Suppressor macrophage treated with lipopolysaccharide for 4 hours (primary cell): ENCODE measurements around the gene RPL28.
"Not testable (repeated sequence)": the region's sequence is repeated elsewhere in the genome, so short reads cannot be mapped to it uniquely, and the experiment has no call there.

Experiments used
- DNase-seq: peaks from one replicate; pipeline ENCODE4 v3.0.0-alpha.2; 2020

The RPL28 gene

DNA sequence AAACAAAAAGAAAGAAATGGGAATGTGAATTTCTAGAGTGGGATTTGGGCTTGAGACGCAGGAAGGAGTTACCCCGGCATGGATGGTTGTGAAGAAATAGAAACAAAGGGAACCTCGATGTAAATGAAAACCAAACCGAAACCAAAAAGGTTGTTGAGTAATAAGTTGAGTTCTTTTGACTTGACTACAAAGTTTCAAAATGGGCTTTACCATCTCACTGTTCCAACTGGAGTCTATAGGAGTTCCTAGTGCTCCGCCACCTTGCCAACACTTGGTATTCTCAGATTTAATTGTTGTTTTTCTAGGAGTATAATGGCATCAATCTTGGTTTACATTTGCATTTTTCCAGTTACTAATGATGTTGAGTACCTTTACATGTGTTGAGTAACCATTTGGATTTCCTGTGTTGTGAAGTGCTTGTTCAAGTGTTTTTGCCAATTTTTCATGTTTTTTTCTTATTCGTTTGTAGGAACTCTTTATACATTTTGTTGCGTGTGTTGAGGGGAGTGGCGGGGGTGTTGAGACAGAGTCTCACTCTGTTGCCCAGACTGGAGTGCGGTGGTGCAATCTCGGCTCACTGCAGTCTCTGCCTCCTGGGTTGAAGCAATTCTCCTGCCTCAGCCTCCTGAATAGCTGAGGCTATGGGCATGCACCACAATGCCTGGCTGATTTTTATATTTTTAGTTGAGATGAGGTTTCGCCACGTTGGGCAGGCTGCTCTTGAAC lies 12.6 kb downstream of the RPL28 start:
- peak; percentile 93 for DNase-seq

DNA sequence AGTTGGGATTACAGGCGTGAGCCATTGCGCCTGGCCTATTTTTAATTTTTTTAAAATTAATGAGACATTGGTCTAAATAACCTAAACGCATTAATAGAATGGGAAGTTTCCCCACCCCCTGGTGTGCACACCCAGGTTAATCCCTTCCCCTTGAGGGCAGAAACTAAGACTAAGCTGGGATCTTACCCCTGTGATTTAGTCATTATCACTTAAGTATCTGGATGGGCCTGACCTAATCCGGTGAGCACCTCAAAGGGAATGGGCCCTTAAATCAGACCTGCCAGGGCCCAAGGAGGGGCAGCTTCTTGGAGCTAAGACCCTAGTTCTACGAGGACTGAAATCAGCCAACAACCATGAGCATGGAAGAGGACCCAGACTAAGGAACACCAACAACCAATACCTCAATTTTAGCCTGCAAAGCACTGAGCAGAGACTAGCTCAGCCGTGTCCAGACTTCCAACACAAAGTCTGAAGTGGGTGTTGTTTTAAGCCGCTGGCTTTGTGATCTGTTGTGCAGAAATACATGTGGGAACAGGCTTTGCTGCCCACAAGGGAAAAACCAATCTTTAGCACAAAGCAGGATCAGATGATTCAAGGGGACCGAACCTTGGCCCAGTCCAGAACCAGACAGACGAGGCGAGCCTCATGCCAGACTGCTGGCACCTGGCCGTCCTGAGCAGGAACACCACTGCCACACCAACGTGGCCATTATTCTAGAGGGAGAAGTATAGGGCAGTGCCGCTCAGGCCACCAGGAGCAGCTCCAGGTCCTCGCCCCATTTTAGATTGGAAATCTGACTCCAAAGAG lies 14.8 kb downstream of the RPL28 start:
- no peak for DNase-seq

DNA sequence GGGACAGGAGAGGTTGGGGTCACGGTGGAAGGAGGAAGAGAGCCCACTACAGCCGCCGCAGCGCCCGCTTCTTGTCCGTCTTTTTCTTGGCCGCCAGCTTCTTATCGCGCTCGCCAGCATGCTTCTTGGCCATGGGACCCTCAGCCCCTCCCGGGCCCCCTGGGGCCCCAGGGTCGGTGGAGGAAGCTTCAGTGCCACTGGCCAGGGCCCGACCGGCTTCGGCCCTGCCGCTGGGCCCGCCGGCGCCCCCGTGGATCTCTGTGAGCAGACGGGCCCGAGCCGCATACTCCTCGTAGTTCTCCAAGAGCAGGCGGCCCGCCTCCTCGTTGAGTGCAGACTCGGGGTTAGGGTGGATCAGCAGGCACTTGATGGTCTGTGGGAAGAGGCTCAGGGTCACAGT lies 15.7 kb downstream of the RPL28 start:
- not testable (repeated sequence) for DNase-seq

DNA sequence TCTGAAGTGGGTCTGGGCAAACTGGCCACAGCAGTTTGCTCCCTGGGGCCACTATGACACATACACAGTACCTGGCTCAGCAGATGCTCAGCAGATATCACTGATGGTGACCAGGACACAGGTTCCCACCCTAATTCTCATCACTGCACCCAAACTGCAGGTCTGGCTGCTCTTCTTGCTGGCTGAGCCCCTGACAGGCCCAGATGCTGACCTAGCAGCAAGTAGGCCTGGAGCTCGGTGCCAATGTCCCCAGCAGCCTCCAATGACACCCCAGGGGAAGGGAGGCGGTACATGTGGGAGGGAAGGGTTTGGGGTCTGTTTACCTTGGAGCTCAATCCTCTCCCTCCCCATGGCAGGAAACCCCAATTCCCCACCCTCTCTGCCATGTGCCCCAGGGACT lies 16.8 kb downstream of the RPL28 start:
- DNase-seq, result no peak

DNA sequence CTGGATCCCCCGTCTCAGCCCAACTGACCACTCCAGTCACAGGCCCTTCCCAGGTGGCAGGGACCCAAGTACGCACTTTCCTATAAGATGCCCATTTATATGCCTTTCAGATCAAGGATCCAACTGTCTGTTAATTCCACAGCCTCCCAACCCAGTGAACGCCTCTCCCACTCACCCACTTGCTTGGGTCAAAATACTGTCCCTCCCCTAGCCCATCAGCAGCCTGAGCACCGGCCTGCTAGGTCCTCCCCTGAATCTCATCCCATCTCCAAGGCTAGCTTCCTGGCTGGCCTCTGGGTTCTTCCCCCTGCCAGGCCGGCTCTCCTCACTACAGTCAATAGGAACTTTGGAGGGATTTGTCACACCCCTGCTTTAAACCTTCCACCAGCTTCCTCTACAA lies 19.9 kb downstream of the RPL28 start:
- no peak for DNase-seq

DNA sequence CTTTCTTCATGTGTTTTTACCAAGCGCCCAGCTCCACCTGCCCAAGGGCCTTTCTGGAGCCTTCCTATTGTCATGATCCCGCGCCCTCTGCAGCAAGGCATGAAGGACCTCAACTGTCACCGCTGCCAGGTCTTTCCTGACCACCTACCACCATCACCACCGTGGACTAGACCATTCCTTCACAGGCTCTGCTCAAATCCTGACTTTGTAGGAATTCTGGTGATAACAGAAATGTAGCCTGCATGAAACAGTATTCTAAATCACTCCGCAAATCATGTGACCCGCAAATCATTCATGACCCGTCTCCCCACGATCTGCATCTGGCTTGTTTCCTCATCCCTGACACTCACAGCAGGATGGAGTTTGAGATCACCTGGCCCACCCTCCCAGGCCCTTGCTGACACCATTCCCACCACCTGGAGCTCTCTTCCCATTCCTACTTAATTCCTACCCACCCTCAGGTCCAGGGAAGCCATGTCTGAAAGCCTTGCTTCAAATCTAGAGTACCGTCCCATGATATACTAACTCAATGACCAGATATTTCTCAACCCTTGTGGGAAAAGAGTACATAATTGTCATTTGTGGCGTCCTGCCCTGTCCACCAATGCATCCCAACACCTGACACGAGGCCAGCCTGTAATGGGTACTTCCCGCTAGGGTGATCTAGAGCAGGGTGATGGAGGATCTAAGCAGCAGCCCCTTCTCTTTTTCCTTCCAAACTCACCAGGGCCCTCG lies 20.5 kb downstream of the RPL28 start:
- DNase-seq, result no peak

DNA sequence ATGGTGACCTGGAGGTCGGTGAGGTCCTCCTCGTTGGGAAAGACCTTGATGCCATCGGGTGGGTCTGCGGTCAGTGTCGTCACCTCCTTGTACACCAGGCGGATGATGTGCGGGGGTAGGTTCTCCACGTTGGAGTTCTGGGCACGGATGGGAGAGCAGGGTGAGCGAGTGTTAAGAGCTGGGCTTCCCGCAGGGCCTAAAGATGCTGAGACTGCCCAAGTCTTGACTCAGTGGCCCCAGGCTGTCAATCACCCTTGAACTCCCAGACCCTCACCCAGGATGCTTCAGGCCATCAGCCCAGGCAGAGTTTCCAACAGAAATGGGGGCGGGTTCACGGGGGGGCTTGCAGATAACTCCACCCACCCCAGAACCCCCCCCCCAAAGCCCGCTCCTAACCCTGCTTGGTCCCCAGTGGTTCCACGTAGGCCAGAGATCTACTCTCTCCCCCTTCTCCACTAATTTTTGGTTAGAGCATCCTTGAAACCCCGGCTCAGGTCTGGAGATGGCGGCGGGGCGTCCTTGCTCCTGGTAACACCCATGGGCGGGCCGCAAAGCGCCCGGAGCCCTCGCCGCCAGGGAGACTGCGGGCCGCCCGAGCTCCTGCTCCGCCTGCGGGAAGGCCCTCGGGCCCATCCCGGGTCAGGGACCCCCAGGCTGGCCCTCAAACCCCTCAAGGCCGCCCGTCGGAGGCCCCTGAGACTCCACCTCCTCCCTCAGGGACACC lies 21.3 kb downstream of the RPL28 start:
- DNase-seq, result peak; percentile 50

DNA sequence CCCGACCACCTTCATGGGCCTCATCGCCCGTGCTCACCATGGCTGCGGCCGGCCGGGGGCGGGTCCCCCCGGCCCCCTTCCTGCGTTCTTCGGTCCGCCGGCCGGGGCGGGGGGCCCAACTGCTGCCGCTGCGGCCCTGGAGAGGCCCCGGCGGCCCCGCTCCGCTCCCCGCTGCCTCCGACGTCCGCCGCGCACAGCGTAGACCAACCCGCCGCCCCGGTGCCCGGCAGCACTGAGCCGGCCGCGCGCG lies 21.7 kb downstream of the RPL28 start, which contains the start of gene UBE2S:
Gene UBE2S (minus strand): TSS at position 239 of the 250 bp plus-strand sequence. CDS start 199 bp downstream, at position 40.
- DNase-seq, result not testable (repeated sequence)

DNA sequence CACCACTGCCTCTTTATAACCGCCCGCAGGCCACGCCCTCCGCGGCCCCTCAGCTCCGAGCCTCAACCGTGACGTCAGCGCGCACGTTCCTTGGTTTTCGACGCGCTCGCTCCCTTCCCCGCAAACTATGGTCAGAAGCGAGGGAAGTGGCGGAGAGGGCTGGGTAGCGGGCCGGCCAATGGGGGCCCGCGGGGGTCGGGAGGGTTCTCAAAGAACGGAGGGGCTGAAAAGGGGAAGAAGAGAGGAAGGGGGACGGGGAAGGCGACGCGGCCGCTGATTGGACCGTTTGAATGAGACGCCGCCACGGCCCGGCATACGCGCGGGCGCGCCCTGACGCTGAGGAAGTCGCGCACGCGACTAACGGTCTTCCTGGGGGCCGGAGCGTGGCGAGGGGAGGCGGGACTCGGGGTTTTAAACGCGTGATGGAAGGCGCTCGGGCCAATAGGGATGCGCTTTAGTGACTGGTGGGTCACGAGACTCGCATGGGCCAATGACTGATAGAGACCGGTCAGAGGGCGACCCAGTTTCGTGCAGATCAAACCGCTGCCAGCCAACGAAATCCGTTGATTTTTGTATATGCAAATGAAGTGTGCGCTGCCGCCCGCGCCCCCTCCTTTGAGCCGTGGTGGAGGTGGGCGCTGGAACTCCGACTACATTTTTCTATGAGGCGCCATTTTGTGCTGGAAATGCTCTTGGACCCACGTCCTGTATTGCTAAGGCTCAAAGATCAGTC lies 22.2 kb downstream of the RPL28 start:
- peak; percentile 99 for DNase-seq

DNA sequence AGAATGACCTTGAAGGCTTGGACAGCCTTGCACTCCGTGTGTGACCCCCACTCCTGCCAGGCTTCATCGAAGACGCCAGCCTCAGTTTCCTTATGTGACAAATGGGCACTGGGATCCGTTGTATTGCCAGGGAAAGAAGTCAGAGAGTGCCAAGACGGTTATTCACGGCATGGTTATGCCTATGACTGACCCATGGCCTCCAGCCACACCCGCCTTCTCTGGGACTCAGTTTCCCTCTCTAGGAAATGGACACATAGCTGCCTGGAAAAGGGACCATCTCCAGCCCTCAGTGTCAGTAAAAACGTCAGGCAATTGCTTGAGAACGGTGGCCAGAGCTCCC lies 22.8 kb downstream of the RPL28 start:
- DNase-seq, result no peak

DNA sequence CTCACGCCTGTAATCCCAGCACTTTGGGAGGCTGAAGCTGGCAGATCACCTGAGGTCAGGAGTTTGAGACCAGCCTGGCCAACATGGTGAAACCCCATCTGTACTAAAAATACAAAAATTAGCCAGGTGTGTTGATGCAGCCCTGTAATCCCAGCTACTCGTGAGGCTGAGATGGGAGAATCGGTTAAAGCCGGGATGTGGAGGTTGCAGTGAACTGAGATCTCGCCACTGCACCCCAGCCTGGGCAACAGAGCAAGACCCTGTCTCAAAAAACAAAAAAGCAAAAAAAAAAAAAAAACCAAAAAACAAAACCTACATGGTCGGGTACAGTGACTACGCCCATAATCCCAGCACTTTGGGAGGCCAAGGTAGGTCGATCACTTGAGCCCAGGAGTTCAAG lies 23.4 kb downstream of the RPL28 start:
- DNase-seq, result not testable (repeated sequence)

DNA sequence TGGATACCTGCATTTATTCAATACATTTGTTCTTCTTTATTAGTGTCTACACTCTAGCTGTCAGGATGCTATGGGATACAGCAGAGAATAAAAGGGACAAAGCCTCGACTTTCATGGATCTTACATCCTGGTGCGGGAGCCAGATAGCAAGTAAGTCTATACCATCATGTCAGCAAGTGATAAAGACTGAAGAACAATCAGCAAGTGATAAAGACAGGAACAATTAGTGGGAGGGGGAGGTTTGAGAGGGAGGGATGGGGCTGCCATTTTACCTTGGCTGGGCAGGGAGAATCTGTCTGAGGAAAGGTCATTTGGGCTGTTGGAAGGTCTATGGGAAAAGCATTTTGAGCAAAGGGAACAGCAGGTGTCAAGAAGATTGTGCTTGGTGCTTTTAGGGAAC lies 24.4 kb downstream of the RPL28 start:
- DNase-seq, result no peak

DNA sequence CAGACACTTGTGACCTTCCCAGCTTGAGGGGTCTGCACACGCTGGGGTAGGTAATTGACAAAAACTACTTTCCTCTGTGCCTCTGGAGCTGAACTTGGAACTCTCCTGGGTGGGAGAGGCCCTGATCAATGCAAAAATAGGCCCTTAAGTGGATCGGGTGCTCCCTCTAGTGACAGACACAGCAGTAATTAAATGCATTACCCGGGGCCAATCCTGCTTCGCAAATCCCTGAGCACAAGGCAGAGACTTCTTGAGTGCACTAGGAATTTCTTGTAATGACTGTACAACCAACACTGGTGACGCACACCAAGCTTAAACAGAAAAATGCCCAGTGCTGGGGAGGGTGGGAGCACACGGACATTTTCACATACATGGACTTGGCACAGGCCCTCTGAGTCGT lies 32.5 kb downstream of the RPL28 start:
- DNase-seq, result peak; percentile 78

DNA sequence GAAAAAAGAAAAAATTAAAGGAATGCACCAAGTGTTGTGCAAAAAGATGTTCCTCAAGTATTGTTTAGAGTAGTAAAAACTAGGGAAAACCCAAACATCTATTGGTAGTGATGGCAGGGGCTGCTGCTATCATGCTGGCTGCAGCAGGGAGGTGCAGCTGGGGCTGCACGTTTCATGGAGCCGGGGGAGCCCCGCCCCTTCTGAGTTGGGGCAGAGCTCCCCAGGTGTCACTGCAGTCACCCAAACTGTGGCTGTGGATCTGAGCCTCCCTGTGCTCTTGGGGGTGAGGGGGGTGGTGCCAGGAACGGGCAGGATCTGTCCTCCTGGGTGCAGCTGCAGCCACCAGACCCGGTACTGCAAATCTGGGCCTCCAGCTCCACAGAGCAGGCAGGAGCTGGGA lies 33.4 kb downstream of the RPL28 start:
- DNase-seq, result no peak

DNA sequence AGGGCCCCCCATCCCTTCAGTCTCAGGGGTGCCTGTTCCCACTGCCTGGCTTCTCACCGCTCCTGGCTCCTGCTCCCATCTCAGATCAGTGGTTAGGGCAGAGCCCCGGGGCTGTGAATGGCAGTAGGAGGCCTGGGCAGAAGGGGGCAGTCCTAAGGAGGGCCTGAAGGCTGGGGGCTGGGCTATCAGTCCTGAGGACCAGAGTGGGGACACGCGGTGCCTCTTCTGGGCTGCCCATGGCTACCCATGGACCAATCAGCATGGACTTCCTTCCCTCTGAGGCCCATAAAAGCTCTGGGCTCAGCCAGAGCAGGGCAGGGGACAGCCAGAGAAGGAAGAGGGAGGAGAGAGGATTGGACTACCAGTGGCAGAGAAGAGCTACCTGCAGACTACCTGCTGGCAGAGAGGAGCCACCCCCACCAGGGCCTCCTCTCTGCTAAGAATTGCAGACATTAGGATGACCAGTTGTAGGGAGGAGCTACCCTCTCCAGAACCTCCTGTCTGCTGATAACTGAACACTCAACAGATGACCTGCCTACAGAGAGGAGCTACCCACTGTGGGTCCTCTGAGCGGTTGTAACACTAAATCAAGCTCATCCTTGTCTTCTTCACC lies 34.0 kb downstream of the RPL28 start:
- no peak for DNase-seq

DNA sequence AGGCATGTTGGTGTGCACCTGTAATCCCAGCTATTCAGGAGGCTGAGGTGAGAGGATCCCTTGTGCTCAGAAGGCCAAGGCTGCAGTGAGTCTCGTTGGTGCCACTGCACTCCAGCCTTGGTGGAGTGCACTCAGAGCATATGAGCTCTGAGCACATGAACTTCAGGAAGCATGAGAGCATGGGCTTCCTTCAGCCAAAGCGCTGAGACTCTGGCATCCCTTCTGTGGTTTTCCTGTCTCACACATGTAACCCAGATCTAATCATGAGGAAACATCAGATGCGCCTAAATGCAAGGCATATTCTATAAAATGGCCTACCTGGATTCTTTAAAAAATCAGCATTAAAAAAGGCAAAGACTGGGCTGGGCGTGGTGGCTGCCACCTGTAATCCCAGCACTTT lies 35.5 kb downstream of the RPL28 start:
- DNase-seq, result not testable (repeated sequence)

DNA sequence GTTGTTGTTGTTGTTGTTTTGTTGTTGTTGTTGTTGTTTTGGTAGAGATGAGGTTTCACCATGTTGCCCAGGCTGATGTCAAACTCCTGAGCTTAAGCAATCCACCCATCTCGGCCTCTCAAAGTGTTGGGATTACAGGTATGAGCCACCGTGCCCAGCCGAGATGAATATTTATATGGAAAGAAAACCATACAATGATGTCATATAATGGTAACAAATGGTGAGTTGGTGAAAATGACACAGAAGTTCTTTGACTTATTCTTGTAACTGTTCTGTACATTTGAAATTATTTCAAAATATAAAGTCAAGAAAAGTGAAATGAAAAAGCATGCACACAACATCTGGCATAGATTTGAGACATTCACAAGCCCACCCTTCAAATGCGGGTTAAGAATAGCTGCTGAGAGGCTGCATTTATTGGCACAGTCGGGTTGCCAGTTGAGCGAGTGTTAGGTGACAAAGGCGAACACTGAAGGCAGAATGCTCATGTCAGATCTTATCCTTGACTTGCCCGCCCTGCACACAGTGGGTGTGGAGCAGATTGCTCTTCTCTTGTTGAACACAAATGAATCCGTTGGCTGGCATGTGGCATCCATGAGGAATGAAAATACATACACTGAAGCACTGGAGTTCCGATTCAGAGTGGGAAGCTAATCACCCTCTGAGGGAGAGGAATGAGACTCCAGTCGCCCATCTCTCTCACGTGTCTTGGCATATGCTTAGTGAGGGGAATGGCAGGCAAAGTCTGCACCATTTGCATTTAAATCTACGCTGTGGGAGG lies 37.7 kb downstream of the RPL28 start:
- no peak for DNase-seq

DNA sequence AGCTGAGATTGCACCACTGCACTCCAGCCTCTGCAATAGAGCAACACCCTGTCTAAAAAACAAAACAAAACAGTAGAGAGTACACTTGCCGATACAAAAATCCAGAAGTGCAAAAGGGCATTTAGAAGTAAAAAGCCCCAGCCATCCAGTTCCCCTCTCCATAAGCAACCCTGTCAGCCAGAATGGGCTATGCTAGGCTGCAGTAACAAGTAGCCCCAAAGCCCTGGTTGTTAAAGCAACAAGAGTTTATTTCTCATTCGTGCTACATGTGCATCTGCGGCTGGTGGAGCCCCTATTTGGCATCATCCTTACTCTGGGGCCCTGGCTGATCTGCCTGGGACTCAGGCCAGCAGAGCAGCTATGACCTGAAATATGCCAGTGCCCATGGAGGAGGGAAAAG lies 38.8 kb downstream of the RPL28 start:
- DNase-seq, result no peak

DNA sequence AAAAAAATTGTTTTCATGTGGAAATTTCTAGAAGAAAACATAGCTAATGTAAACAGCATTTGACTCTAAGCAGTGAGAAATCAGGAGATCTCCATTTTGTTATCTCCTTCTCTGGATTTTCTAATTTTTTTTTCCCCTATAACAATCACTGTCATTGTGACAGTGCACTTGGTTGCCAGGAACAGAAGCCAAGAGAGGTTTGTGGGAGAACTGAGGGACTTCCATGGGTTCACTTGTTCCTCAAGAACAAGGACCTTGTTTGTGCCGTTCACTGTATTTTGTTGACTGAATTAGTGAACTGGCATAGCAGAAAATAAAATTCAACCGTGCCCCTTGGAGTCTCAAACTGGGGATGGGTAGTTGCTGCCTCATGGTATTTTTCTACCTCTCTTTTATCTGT lies 40.3 kb downstream of the RPL28 start:
- DNase-seq, result no peak

DNA sequence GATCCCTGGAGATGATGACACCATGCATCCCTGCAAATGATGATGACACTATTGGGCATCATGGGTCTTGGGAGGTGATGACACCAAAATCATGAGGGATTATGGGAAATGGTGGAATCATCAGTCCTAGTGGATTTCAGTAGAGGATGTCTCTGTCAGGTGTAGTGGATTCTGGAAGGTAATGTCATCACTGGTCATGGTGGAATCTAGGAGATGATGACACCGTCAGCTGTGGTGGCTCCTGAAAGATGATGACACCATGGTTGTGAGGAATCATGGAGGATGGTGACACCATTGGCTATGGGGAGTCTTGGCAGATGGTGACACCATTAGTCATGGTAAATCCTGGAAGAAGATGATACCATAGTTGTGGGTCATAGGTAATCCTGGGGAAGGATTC lies 45.5 kb downstream of the RPL28 start:
- DNase-seq, result peak; percentile 29

DNA sequence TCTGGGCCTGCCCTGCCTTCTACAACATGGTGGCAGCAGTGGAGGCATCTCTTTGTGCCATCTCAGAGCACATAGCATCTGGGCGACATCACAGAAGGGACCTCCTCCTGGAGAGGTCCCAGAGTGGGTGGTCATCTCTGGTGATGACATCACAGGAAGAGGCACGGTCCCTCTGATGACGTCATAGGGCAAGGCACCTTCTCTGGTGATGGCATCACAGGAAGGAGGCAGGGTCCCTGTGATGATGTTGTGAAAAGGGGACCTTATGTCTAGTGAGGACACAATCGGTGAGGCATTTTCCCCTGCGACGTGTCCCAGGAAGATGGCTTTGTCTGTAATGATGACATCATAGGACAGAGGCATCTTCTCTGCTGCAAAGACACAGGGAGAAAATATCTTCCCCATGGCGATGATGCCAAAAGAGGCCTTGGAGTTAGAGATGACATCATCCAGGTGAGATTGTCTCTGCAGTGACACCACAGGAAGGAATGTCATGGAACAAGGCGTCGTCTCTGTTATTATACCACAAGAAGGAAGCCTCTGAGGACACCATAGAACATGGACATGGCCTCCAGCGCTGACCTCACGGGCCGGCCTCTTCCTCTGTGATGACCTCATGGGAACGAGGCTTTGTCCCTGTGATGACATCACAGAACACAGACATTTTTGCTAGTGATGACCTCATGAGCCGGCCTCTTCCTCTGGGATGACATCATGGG lies 46.7 kb downstream of the RPL28 start:
- DNase-seq, result no peak
